ENCODE measurements around the gene CUL3. TPM values are rescaled to one million over a fixed set of nuclear protein-coding genes. Genes with fewer than 3 reads are reported as not detected.

Gene CUL3
- total RNA-seq, 1 donor from 2014 or later: 94.8 TPM

DNA sequence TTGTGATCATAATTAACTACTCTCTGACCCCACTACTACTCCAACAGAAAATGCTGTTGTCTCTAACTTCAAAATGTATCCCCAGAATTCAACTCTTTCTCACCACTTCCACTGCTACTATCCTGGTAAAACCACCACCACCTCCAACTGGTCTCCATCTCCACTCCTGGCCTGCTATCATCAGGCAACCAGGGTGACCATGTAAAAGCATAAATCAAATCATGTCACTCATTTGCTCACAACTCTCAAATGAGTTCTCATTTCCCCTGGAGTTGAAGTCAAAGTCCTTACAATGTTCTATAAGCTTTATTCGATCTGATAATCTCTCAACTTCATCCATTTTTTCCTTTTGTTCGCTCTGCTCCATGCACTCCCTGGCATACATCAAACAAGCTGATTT is 24.6 kb downstream of the CUL3 start:
- Mint-ChIP-seq H3K9me3 (peaks cover 7% of the 10 kb centered on the region), H3K27ac (no peak overlapping the region), H3K27me3 (ENCODE audit: low read depth) (no peaks in the 10 kb centered on the region), H3K4me1 (peaks cover 16% of the 10 kb centered on the region), H3K36me3 (peaks cover 12% of the 10 kb centered on the region), H3K4me3 (no peak overlapping the region)
- TF ChIP-seq CTCF (IDR thresholded peaks at IDR 0.05; ENCODE audit: unreplicated experiment): no peak
- DNase-seq (ENCODE audit: low spot score in 2 of 2, unreplicated experiment in 2 of 2): no peak

- H3K4me1 Mint-ChIP-seq: peaks cover 5% of the 10 kb centered on the region
- H3K9me3 Mint-ChIP-seq: no peaks in the 10 kb centered on the region
- H3K36me3 Mint-ChIP-seq: peaks cover 12% of the 10 kb centered on the region
- DNase-seq (ENCODE audit: low spot score in 2 of 2, unreplicated experiment in 2 of 2): no peak
- TF ChIP-seq CTCF (IDR thresholded peaks at IDR 0.05; ENCODE audit: unreplicated experiment): no peak
- no peak overlapping the region for H3K27ac Mint-ChIP-seq
- no peaks in the 10 kb centered on the region for H3K27me3 Mint-ChIP-seq (ENCODE audit: low read depth)
- no peak overlapping the region for H3K4me3 Mint-ChIP-seq
These were observed 27.6 kb downstream of the CUL3 start for GRCh38 chr2:224557610-224558009.

GRCh38 chr2:224556381-224556780 is 28.8 kb downstream of the CUL3 start:
- TF ChIP-seq CTCF (IDR thresholded peaks at IDR 0.05; ENCODE audit: unreplicated experiment): no peak
- Mint-ChIP-seq H3K36me3 (peaks cover 14% of the 10 kb centered on the region), H3K27ac (no peak overlapping the region), H3K4me3 (no peak overlapping the region), H3K27me3 (ENCODE audit: low read depth) (no peaks in the 10 kb centered on the region), H3K9me3 (no peaks in the 10 kb centered on the region), H3K4me1 (peaks cover 5% of the 10 kb centered on the region)
- DNase-seq (ENCODE audit: low spot score in 2 of 2, unreplicated experiment in 2 of 2): no peak

- no peak for DNase-seq (ENCODE audit: low spot score in 2 of 2, unreplicated experiment in 2 of 2)
- Mint-ChIP-seq H3K27me3 (ENCODE audit: low read depth) (no peaks in the 10 kb centered on the region), H3K4me3 (no peak overlapping the region), H3K9me3 (no peaks in the 10 kb centered on the region), H3K4me1 (peaks cover 5% of the 10 kb centered on the region), H3K27ac (no peak overlapping the region), H3K36me3 (peaks cover 14% of the 10 kb centered on the region)
- no peak for TF ChIP-seq CTCF (IDR thresholded peaks at IDR 0.05; ENCODE audit: unreplicated experiment)
These were observed 29.3 kb downstream of the CUL3 start for GRCh38 chr2:224555823-224556366.

- DNase-seq (ENCODE audit: low spot score in 2 of 2, unreplicated experiment in 2 of 2): no peak
- Mint-ChIP-seq H3K27ac (no peak overlapping the region), H3K4me3 (no peak overlapping the region), H3K9me3 (no peaks in the 10 kb centered on the region), H3K36me3 (peaks cover 14% of the 10 kb centered on the region), H3K27me3 (ENCODE audit: low read depth) (no peaks in the 10 kb centered on the region), H3K4me1 (peaks cover 4% of the 10 kb centered on the region)
- TF ChIP-seq CTCF (IDR thresholded peaks at IDR 0.05; ENCODE audit: unreplicated experiment): no peak
These were observed 32.4 kb downstream of the CUL3 start for GRCh38 chr2:224552771-224553170.

DNA sequence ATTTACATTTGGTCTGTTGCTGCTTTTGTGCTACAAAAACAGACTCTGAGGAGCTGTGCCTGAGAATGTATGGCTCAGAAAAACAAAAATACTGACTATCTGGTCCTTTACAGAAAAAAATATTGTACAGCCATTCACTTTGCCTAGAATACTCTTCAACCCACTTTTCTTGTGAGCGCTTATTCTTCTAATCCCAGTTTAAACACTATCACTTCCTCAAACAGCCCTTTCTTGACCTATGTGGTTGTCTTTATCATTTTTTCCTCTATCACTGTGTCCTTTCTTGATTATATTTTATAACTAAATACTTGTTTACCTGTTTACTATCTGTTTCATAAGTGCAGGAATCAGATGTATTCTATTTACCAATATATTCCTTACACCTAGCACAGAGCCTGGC is 33.5 kb downstream of the CUL3 start:
- DNase-seq (ENCODE audit: low spot score in 2 of 2, unreplicated experiment in 2 of 2): no peak
- H3K27ac Mint-ChIP-seq: no peak overlapping the region
- H3K9me3 Mint-ChIP-seq: peaks cover 7% of the 10 kb centered on the region
- no peak overlapping the region for H3K4me3 Mint-ChIP-seq
- peaks cover 14% of the 10 kb centered on the region for H3K36me3 Mint-ChIP-seq
- no peak for TF ChIP-seq CTCF (IDR thresholded peaks at IDR 0.05; ENCODE audit: unreplicated experiment)
- H3K27me3 Mint-ChIP-seq (ENCODE audit: low read depth): no peaks in the 10 kb centered on the region
- H3K4me1 Mint-ChIP-seq: peaks cover 12% of the 10 kb centered on the region

All from mesothelial cell of epicardium (in vitro differentiated cells).